DND-41 (cell line): Measurements from ENCODE around the gene KRT6C.
"Not testable (repeated sequence)": the region's sequence is repeated elsewhere in the genome, so short reads cannot be mapped to it uniquely, and the experiment has no call there.

ENCODE experiments used
- ATAC-seq: fragments of 200-7000 bp; cut with Tn5 transposase; 3 replicates; pipeline ENCODE4 v1.9.1; 2021; ENCODE audit warnings: low read depth; ENCODE audit not compliant: insufficient read depth
- DNase-seq: peaks from one replicate; pipeline ENCODE4 v3.0.0-alpha.2; 2020
- H2AFZ ChIP-seq: 2 replicates; pipeline ENCODE4 v1.6.0; 2012; ENCODE audit warnings: low read depth, low read length
- H3K27ac ChIP-seq: 2 replicates; pipeline ENCODE4 v1.5.1; 2012; ENCODE audit warnings: low read length, inconsistent platforms
- H3K27me3 ChIP-seq: fragments of 200-600 bp; sonication (generic); 2 replicates; pipeline ENCODE4 v1.6.0; 2012; ENCODE audit warnings: low read length, mild to moderate bottlenecking, inconsistent platforms; ENCODE audit not compliant: insufficient read depth, poor library complexity
- H3K36me3 ChIP-seq: 2 replicates; pipeline ENCODE4 v1.5.1; 2012; ENCODE audit warnings: low read length, inconsistent platforms; ENCODE audit not compliant: insufficient read depth
- H3K4me1 ChIP-seq: 2 replicates; pipeline ENCODE4 v1.5.1; 2012; ENCODE audit warnings: mild to moderate bottlenecking, low read length; ENCODE audit not compliant: insufficient read depth
- H3K4me2 ChIP-seq: 2 replicates; pipeline ENCODE4 v1.6.0; 2012; ENCODE audit warnings: mild to moderate bottlenecking, moderate library complexity, low read length, inconsistent platforms; ENCODE audit not compliant: insufficient read depth
- H3K4me3 ChIP-seq, 2 experiments: fragments of 200-600 bp in 1 of 2; shearing (Covaris generic) in 1 of 2; 2 replicates each; pipeline ENCODE4 v1.5.1; 2012 to 2016; ENCODE audit warnings: inconsistent platforms in 2 of 2, low read length in 2 of 2, mild to moderate bottlenecking in 2 of 2, low read depth in 1 of 2, moderate library complexity in 1 of 2
- H3K79me2 ChIP-seq: 2 replicates; pipeline ENCODE4 v1.6.0; 2012; ENCODE audit warnings: low read length, inconsistent platforms; ENCODE audit not compliant: insufficient read depth
- H3K9ac ChIP-seq: 2 replicates; pipeline ENCODE4 v1.6.0; 2012; ENCODE audit warnings: low read depth, mild to moderate bottlenecking, inconsistent platforms, low read length, moderate library complexity
- H3K9me3 ChIP-seq: 2 replicates; pipeline ENCODE4 v1.5.1; 2012; ENCODE audit warnings: low read length, moderate library complexity, mild to moderate bottlenecking, inconsistent platforms; ENCODE audit not compliant: insufficient read depth, severe bottlenecking
- H4K20me1 ChIP-seq: 2 replicates; pipeline ENCODE4 v1.6.0; 2012; ENCODE audit warnings: low read length; ENCODE audit not compliant: insufficient read depth
- CTCF ChIP-seq: IDR thresholded peaks from 2 replicates; pipeline ENCODE4 v1.5.1; 2012; ENCODE audit warnings: borderline replicate concordance, low read length, moderate library complexity, mild to moderate bottlenecking; ENCODE audit not compliant: poor library complexity, severe bottlenecking; ENCODE audit errors: extremely low read depth
- EZH2 ChIP-seq: IDR thresholded peaks from 3 replicates; pipeline ENCODE4 v1.6.1; 2012; ENCODE audit warnings: borderline replicate concordance, low read depth, mild to moderate bottlenecking, moderate library complexity, low read length, inconsistent platforms; ENCODE audit not compliant: severe bottlenecking

The KRT6C gene

GRCh38 chr12:52495389-52495788, 21.8 kb upstream of the KRT6C start:
- no peaks in the 10 kb centered on the region for H3K79me2 ChIP-seq
- H3K36me3 ChIP-seq: no peaks in the 10 kb centered on the region
- no peak overlapping the region for H3K4me2 ChIP-seq
- ATAC-seq: no peak
- TF ChIP-seq CTCF (no peak), EZH2 (no peak)
- no peak overlapping the region for H3K4me3 ChIP-seq
- H3K27ac ChIP-seq: no peak overlapping the region
- peaks cover 23% of the 10 kb centered on the region for H3K27me3 ChIP-seq
- H3K9ac ChIP-seq: no peak overlapping the region
- no peak for DNase-seq
- H3K9me3 ChIP-seq: no peaks in the 10 kb centered on the region
- H2AFZ ChIP-seq: no peak overlapping the region
- H4K20me1 ChIP-seq: no peaks in the 10 kb centered on the region
- H3K4me1 ChIP-seq: no peaks in the 10 kb centered on the region

- Histone ChIP-seq H3K4me3 (no peak overlapping the region), H3K27ac (no peak overlapping the region), H3K27me3 (peaks cover 23% of the 10 kb centered on the region), H3K9me3 (no peaks in the 10 kb centered on the region), H2AFZ (no peak overlapping the region), H3K79me2 (no peaks in the 10 kb centered on the region), H3K4me1 (no peaks in the 10 kb centered on the region), H3K4me2 (no peak overlapping the region), H3K9ac (no peak overlapping the region), H4K20me1 (no peaks in the 10 kb centered on the region), H3K36me3 (no peaks in the 10 kb centered on the region)
- TF ChIP-seq CTCF (no peak), EZH2 (no peak)
- ATAC-seq (no peak), DNase-seq (no peak)
Measured at GRCh38 chr12:52494518-52494917, 20.9 kb upstream of the KRT6C start.

GRCh38 chr12:52494100-52494499, 20.5 kb upstream of the KRT6C start:
- no peaks in the 10 kb centered on the region for H4K20me1 ChIP-seq
- ATAC-seq (no peak), DNase-seq (no peak)
- no peaks in the 10 kb centered on the region for H3K36me3 ChIP-seq
- no peaks in the 10 kb centered on the region for H3K79me2 ChIP-seq
- H3K9me3 ChIP-seq: no peaks in the 10 kb centered on the region
- TF ChIP-seq EZH2 (no peak), CTCF (no peak)
- no peak overlapping the region for H3K4me2 ChIP-seq
- H3K4me3 ChIP-seq: no peak overlapping the region
- no peaks in the 10 kb centered on the region for H3K4me1 ChIP-seq
- no peak overlapping the region for H2AFZ ChIP-seq
- H3K27ac ChIP-seq: no peak overlapping the region
- peaks cover 23% of the 10 kb centered on the region for H3K27me3 ChIP-seq
- no peak overlapping the region for H3K9ac ChIP-seq

GRCh38 chr12:52493172-52493571, 19.6 kb upstream of the KRT6C start, which contains the start of gene KRT6A:
Gene KRT6A, minus strand, starts transcription at chr12:52493257. Its CDS starts 69 bp downstream, at chr12:52493188.
- no peak within 1 kb of the TSS for H2AFZ ChIP-seq
- DNase-seq (no peak), ATAC-seq (no peak)
- no peak within 1 kb of the TSS for H3K4me3 ChIP-seq
- no peak within 1 kb of the TSS for H3K27ac ChIP-seq
- peaks cover 23% of the 10 kb centered on the region for H3K27me3 ChIP-seq
- no peaks in the 10 kb centered on the region for H3K36me3 ChIP-seq
- H4K20me1 ChIP-seq: no peaks in the 10 kb centered on the region
- no peaks in the 10 kb centered on the region for H3K4me1 ChIP-seq
- H3K9ac ChIP-seq: no peak within 1 kb of the TSS
- no peaks in the 10 kb centered on the region for H3K9me3 ChIP-seq
- TF ChIP-seq CTCF: no peak
- H3K4me2 ChIP-seq: no peak within 1 kb of the TSS
- H3K79me2 ChIP-seq: no peaks in the 10 kb centered on the region

GRCh38 chr12:52492405-52492804, 18.8 kb upstream of the KRT6C start:
- H3K9me3 ChIP-seq, H2AFZ ChIP-seq, H3K27ac ChIP-seq, H3K9ac ChIP-seq, DNase-seq, H3K4me3 ChIP-seq, H4K20me1 ChIP-seq, H3K4me1 ChIP-seq, H3K36me3 ChIP-seq, H3K79me2 ChIP-seq, H3K4me2 ChIP-seq, ATAC-seq: not testable (repeated sequence)
- peaks cover 23% of the 10 kb centered on the region for H3K27me3 ChIP-seq
